Endothelial cell (in vitro differentiated cells): ENCODE measurements around the gene MKRN3. TPM values are rescaled to one million over a fixed set of nuclear protein-coding genes. Genes with fewer than 3 reads are reported as not detected.

ENCODE experiments used
- DNase-seq: peaks from one replicate; pipeline ENCODE4 v3.0.0; 2021; ENCODE audit warnings: low spot score
- H3K27ac Mint-ChIP-seq: one replicate; pipeline ENCODE4 v1.8.0; 2021; ENCODE audit warnings: mixed read lengths, inconsistent platforms; ENCODE audit not compliant: unreplicated experiment
- H3K27me3 Mint-ChIP-seq: one replicate; pipeline ENCODE4 v1.8.0; 2021; ENCODE audit warnings: mild to moderate bottlenecking, moderate library complexity, mixed read lengths, inconsistent platforms; ENCODE audit not compliant: unreplicated experiment
- H3K36me3 Mint-ChIP-seq: one replicate; pipeline ENCODE4 v1.8.0; 2021; ENCODE audit warnings: mild to moderate bottlenecking, low read depth, mixed read lengths, inconsistent platforms; ENCODE audit not compliant: unreplicated experiment
- H3K4me1 Mint-ChIP-seq: one replicate; pipeline ENCODE4 v1.8.0; 2021; ENCODE audit warnings: mild to moderate bottlenecking, mixed read lengths, inconsistent platforms; ENCODE audit not compliant: unreplicated experiment
- H3K4me3 Mint-ChIP-seq: one replicate; pipeline ENCODE4 v1.8.0; 2021; ENCODE audit warnings: mild to moderate bottlenecking, mixed read lengths, inconsistent platforms; ENCODE audit not compliant: unreplicated experiment
- H3K9me3 Mint-ChIP-seq: one replicate; pipeline ENCODE4 v1.8.0; 2021; ENCODE audit warnings: mixed read lengths, inconsistent platforms; ENCODE audit not compliant: unreplicated experiment
- CTCF ChIP-seq: fragments of 200-600 bp; sonication (generic); IDR thresholded peaks from one replicate; pipeline ENCODE4 v1.5.0; 2021; ENCODE audit warnings: antibody characterized with exemption; ENCODE audit not compliant: unreplicated experiment
- total RNA-seq: library from RNA; stranded (reverse); fragmentation: NEBNext Ultra II Directional; extraction: Animal tissue kit (Norgen Biotek cat#: 25700); gene quantifications from one replicate; pipeline ENCODE4 v1.2.1, GENCODE V29; 2021; ENCODE audit not compliant: unreplicated experiment

The MKRN3 gene
- total RNA-seq, 1 donor from 2014 or later: 0.85 TPM

GRCh38 chr15:23574742-23575141 lies 9.3 kb downstream of the MKRN3 start:
- no peak overlapping the region for H3K27ac Mint-ChIP-seq
- H3K4me3 Mint-ChIP-seq: no peak overlapping the region
- DNase-seq: no peak
- peaks cover 8% of the 10 kb centered on the region for H3K9me3 Mint-ChIP-seq
- no peaks in the 10 kb centered on the region for H3K4me1 Mint-ChIP-seq
- no peaks in the 10 kb centered on the region for H3K27me3 Mint-ChIP-seq
- TF ChIP-seq CTCF: no peak
- no peaks in the 10 kb centered on the region for H3K36me3 Mint-ChIP-seq

- no peak for TF ChIP-seq CTCF
- no peaks in the 10 kb centered on the region for H3K27me3 Mint-ChIP-seq
- no peaks in the 10 kb centered on the region for H3K36me3 Mint-ChIP-seq
- H3K4me3 Mint-ChIP-seq: no peak overlapping the region
- H3K4me1 Mint-ChIP-seq: no peaks in the 10 kb centered on the region
- no peak for DNase-seq
- no peak overlapping the region for H3K27ac Mint-ChIP-seq
- H3K9me3 Mint-ChIP-seq: peaks cover 8% of the 10 kb centered on the region
These were observed 10.6 kb downstream of the MKRN3 start for GRCh38 chr15:23576061-23576460.

DNA sequence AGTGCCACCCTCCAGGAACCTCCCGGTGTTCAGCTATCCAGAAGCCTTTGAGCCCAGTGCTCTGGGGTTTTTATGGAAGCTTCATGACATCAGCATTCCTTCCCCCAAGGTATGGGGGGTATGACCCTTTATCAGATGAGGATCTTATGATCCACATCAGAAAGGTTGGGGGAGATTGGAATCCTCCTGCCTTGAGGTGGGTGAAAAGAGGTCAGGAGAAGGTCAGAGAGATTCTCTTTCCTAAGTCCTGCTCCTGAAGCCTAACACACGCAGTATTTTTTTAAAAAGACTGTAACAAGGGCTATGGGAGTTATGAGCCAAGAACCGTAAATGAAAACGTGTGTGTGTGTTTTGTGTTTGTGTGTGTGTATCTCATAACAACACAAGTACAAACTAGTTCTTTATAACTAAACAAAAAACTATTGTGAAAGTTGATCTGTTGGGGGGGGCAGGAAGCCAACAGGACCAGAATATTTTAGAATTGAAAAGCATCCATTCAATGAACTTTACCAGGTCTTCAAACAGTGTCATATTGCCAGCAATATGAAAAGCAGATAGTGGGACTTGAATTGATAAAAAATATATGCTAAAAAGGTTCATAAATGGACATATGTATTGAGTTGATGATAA lies 13.2 kb downstream of the MKRN3 start:
- H3K9me3 Mint-ChIP-seq: peaks cover 8% of the 10 kb centered on the region
- H3K27me3 Mint-ChIP-seq: no peaks in the 10 kb centered on the region

DNA sequence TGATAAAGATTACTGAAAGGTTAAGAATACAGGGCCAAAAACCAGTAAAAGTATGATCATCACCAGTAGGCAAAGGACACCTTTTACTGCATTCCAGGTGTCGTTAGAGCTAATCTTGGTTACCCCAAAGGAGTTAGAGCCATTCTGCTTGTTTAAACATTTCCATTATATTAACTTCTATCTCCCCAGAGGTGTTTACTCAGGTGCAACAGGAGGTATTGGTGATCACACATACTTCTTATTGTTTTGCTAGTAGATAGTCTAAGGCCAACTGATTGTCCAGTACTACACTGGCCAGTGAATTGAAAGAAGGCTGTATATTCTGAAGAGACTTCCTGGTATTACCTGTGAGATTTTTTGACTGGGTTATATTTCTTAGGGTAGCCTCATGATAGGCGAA lies 22.8 kb downstream of the MKRN3 start:
- no peak for TF ChIP-seq CTCF
- H3K27ac Mint-ChIP-seq: no peak overlapping the region
- H3K4me3 Mint-ChIP-seq: no peak overlapping the region
- H3K36me3 Mint-ChIP-seq: no peaks in the 10 kb centered on the region
- H3K9me3 Mint-ChIP-seq: peaks cover 6% of the 10 kb centered on the region
- DNase-seq: no peak
- H3K4me1 Mint-ChIP-seq: no peaks in the 10 kb centered on the region
- peaks cover 1% of the 10 kb centered on the region for H3K27me3 Mint-ChIP-seq

More for the DNA sequence above, 13.2 kb downstream of the MKRN3 start:
- no peak overlapping the region for H3K4me3 Mint-ChIP-seq
- H3K4me1 Mint-ChIP-seq: no peaks in the 10 kb centered on the region
- DNase-seq: no peak
- TF ChIP-seq CTCF: no peak
- H3K36me3 Mint-ChIP-seq: no peaks in the 10 kb centered on the region
- no peak overlapping the region for H3K27ac Mint-ChIP-seq

DNA sequence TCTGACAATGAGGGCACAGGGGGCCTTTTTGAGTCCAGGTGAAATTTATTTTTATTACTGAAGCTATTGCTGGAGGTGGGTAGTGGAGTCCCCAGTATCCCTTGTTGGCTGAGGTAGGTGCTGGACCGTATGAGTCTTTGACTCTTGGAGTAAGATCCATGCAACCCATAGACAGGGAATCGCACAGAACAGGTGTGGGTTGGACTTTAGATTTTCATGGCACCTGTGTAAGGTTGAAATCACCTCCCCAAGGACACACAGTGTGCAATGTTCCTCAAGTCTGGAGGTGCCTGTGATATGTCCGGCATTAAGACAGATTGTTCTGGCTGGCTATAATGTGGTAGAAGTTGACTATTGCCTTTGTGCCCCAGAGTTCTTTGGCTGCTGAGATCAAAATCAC lies 23.5 kb downstream of the MKRN3 start:
- H3K27me3 Mint-ChIP-seq: peaks cover 1% of the 10 kb centered on the region
- no peaks in the 10 kb centered on the region for H3K36me3 Mint-ChIP-seq
- TF ChIP-seq CTCF: no peak
- no peak for DNase-seq
- no peak overlapping the region for H3K4me3 Mint-ChIP-seq
- no peaks in the 10 kb centered on the region for H3K4me1 Mint-ChIP-seq
- peaks cover 3% of the 10 kb centered on the region for H3K9me3 Mint-ChIP-seq
- no peak overlapping the region for H3K27ac Mint-ChIP-seq
